K562 (cell line): ENCODE data around the gene VPS33B. TPM values are rescaled to one million over a fixed set of nuclear protein-coding genes. Genes with fewer than 3 reads are reported as not detected.
A peak's percentile ranks its signal among the peaks of the same experiment; 100 is the strongest.

Source experiments
- CBX8 ChIP-seq: fragments of 200-600 bp; sonication (generic); IDR thresholded peaks from 2 replicates; pipeline ENCODE4 v1.6.1; 2012; ENCODE audit warnings: borderline replicate concordance, mixed run types, low read depth, mild to moderate bottlenecking, moderate library complexity, mixed read lengths, low read length, control low read depth, inconsistent platforms; ENCODE audit not compliant: poor library complexity, severe bottlenecking; ENCODE audit errors: extremely low read depth
- CHD1 ChIP-seq: fragments of 200-600 bp; sonication (generic); IDR thresholded peaks from one replicate; pipeline ENCODE4 v1.6.1; 2012; ENCODE audit warnings: mild to moderate bottlenecking, moderate library complexity, low read length, inconsistent platforms
- CHD4 ChIP-seq: fragments of 200-600 bp; sonication (generic); IDR thresholded peaks from 3 replicates; pipeline ENCODE4 v1.6.1; 2012; ENCODE audit warnings: low read depth, mild to moderate bottlenecking, mixed read lengths, low read length, inconsistent platforms; ENCODE audit not compliant: insufficient read depth, insufficient replicate concordance, poor library complexity, severe bottlenecking
- CREB1 ChIP-seq, 2 experiments: sonication (generic) in 1 of 2; formaldehyde crosslinking in 1 of 2; IDR thresholded peaks; 2 replicates each; pipeline versions ENCODE4 v1.6.1 to v1.8.0; 2012 to 2022; ENCODE audit warnings: inconsistent platforms in 1 of 2, mild to moderate bottlenecking in 1 of 2, missing genetic modification reagents in 1 of 2, moderate library complexity in 1 of 2
- ESRRA ChIP-seq: fragments of 450-650 bp; IDR thresholded peaks from 2 replicates; pipeline ENCODE4 v1.6.1; 2014; ENCODE audit warnings: low read depth, mild to moderate bottlenecking, moderate library complexity, borderline replicate concordance
- ETS2 ChIP-seq: IDR thresholded peaks from 2 replicates; pipeline ENCODE4 v1.6.1; 2016; ENCODE audit warnings: borderline replicate concordance, missing genetic modification characterization, mild to moderate bottlenecking, moderate library complexity, missing compliant biosample characterization; ENCODE audit not compliant: poor library complexity, severe bottlenecking
- IFI16 ChIP-seq: fragments of 250-450 bp; sonication (Bioruptor Pico); IDR thresholded peaks from 2 replicates; pipeline ENCODE4 v2.1.2; 2022; ENCODE audit warnings: mild to moderate bottlenecking, inconsistent platforms
- KAT7 ChIP-seq: sonication (generic); formaldehyde crosslinking; IDR thresholded peaks from 2 replicates; pipeline ENCODE4 v1.8.0; 2022; ENCODE audit warnings: missing genetic modification reagents, mild to moderate bottlenecking, borderline replicate concordance
- NONO ChIP-seq, 2 experiments: fragments of 200-400 bp in 1 of 2; fragments of 450-650 bp in 1 of 2; formaldehyde crosslinking in 1 of 2; IDR thresholded peaks; 2 replicates each; pipeline ENCODE4 v1.6.1; 2017; ENCODE audit warnings: low read depth in 2 of 2, mild to moderate bottlenecking in 2 of 2, moderate library complexity in 2 of 2, low read length in 1 of 2
- ZNF23 ChIP-seq: fragments of 250-450 bp; sonication (Bioruptor Pico); IDR thresholded peaks from 2 replicates; pipeline ENCODE4 v1.4.0; 2020; ENCODE audit warnings: mild to moderate bottlenecking
- ZNF79 ChIP-seq: fragments of 250-450 bp; sonication (Bioruptor Pico); IDR thresholded peaks from 2 replicates; pipeline ENCODE4 v1.4.0; 2020; ENCODE audit warnings: low read depth, mild to moderate bottlenecking, moderate library complexity
- polyA plus RNA-seq, 8 experiments: library from polyadenylated mRNA; depleted of rRNA in 4 of 8; stranded (reverse) in 5 of 8; unstranded in 3 of 8; fragments of >200 nt; fragmentation: Nextera tagmentation in 2 of 8; fragmentation: Illumina TruSeq in 1 of 8; extraction: Ambion mirVana in 2 of 8; extraction: Trizol in 1 of 8; gene quantifications; 2 replicates each; pipeline versions ENCODE4 v1.2.1 to v1.2.3, GENCODE V29; 2011 to 2014; ENCODE audit warnings: inconsistent platforms in 1 of 8, missing spikeins in 1 of 8
- total RNA-seq, 7 experiments: library from RNA; depleted of rRNA in 6 of 7; stranded (reverse); fragments of >200 nt in 6 of 7; fragmentation: Illumina TruSeq in 2 of 7; extraction: Trizol in 2 of 7; gene quantifications; 2 replicates each; pipeline versions ENCODE4 v1.2.1 to v1.2.3, GENCODE V29; 2011 to 2021; ENCODE audit warnings: low replicate concordance in 1 of 7
- TF ChIP-seq, protein P1 (sequence below): IDR thresholded peaks from 2 replicates; pipeline ENCODE4 v1.6.1; 2012; ENCODE audit warnings: low read depth, low read length, improper control_type of control experiment, borderline replicate concordance
- TF ChIP-seq, protein P2 (sequence below): sonication (generic); formaldehyde crosslinking; IDR thresholded peaks from 2 replicates; pipeline ENCODE4 v1.9.0; 2022; ENCODE audit warnings: mild to moderate bottlenecking, missing genetic modification reagents
- TF ChIP-seq, protein P3 (sequence below), 2 experiments: fragments of 450-650 bp in 1 of 2; sonication (generic) in 1 of 2; formaldehyde crosslinking; conservative IDR thresholded peaks; 2 replicates each; pipeline versions ENCODE4 v1.4.0 to v1.8.1; 2020 to 2022; ENCODE audit warnings: mild to moderate bottlenecking in 1 of 2, missing genetic modification reagents in 1 of 2
- TF ChIP-seq, protein P4 (sequence below): fragments of 250-450 bp; sonication (Bioruptor Pico); IDR thresholded peaks from 2 replicates; pipeline ENCODE4 v1.5.0; 2021
- TF ChIP-seq, protein P5 (sequence below): sonication (generic); formaldehyde crosslinking; IDR thresholded peaks from 2 replicates; pipeline ENCODE4 v1.8.1; 2023; ENCODE audit warnings: mild to moderate bottlenecking, missing genetic modification reagents

Gene VPS33B
- total and polyA plus RNA-seq, 9 of the 15 experiments (the other 6 are each of a cell fraction or from before 2014, with no cell fraction given), result 9.4 to 25.5 (median 14.8) TPM

DNA sequence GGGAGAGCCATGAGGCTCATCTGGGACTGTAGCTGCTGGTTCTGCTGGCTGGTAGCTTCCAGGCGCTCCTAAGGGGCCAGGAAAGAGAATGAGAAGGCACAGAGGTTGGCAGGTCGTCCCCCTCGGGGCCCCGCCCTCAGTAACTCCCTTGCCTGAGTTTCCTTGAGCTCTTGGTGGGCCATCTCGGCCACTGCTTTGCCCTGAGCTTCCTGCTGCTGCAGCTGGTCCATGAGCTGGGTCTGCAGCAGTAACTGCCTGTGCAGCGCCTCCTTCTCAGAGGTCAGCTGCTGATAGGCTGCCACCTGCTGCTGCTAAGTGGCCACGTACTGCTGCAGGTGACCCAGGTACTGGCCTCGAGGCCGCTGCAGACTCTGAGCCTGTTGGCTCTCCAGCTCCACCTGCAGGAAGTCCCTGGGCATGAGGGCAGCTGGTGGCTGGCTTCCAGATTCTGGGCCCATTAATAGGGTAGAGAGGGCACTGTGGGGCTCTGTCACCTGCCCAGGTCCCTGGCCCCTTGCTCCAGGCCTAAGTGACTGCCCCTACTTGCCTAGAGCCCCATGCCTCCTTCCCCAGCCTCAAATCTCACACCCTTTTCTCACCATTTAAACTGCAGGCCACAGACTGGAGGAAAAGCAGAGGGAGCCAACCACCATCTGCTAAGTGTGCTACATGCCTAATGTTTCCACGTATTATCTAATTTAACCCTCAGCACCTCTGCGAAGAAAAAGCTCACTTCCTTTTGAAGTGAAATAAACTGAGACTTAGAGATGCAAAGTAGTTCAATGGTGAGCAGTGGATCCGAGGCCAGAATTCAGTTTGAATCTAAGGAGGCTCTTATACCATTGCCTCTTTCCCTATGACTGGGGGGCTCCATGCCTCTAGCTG is 10.8 kb upstream of the VPS33B start (continued):
- no peak for TF ChIP-seq CREB1 (IDR thresholded peaks at IDR 0.05)
- peak; percentile 55; the same call in 1 of the 2 replicates for TF ChIP-seq CREB1 (CRISPR knock-in tag; IDR thresholded peaks at IDR 0.05)
- TF ChIP-seq, protein P1, sequence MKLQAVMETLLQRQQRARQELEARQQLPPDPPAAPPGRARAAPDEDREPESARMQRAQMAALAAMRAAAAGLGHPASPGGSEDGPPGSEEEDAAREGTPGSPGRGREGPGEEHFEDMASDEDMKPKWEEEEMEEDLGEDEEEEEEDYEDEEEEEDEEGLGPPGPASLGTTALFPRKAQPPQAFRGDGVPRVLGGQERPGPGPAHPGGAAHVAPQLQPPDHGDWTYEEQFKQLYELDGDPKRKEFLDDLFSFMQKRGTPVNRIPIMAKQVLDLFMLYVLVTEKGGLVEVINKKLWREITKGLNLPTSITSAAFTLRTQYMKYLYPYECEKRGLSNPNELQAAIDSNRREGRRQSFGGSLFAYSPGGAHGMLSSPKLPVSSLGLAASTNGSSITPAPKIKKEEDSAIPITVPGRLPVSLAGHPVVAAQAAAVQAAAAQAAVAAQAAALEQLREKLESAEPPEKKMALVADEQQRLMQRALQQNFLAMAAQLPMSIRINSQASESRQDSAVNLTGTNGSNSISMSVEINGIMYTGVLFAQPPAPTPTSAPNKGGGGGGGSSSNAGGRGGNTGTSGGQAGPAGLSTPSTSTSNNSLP, result no peak
- TF ChIP-seq CBX8, result no peak
- TF ChIP-seq, protein P2, sequence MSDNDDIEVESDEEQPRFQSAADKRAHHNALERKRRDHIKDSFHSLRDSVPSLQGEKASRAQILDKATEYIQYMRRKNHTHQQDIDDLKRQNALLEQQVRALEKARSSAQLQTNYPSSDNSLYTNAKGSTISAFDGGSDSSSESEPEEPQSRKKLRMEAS (CRISPR knock-in tag), result peak; percentile 80
- no peak for TF ChIP-seq ZNF79 (CRISPR knock-in tag)
- TF ChIP-seq, protein P3, sequence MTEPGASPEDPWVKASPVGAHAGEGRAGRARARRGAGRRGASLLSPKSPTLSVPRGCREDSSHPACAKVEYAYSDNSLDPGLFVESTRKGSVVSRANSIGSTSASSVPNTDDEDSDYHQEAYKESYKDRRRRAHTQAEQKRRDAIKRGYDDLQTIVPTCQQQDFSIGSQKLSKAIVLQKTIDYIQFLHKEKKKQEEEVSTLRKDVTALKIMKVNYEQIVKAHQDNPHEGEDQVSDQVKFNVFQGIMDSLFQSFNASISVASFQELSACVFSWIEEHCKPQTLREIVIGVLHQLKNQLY (CRISPR knock-in tag; conservative IDR thresholded peaks at IDR 0.05), result no peak
- no peak for TF ChIP-seq ZNF23 (CRISPR knock-in tag)
- TF ChIP-seq CHD1, result no peak
- TF ChIP-seq ETS2 (tag), result no peak
- TF ChIP-seq, protein P4, sequence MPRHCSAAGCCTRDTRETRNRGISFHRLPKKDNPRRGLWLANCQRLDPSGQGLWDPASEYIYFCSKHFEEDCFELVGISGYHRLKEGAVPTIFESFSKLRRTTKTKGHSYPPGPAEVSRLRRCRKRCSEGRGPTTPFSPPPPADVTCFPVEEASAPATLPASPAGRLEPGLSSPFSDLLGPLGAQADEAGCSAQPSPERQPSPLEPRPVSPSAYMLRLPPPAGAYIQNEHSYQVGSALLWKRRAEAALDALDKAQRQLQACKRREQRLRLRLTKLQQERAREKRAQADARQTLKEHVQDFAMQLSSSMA (CRISPR knock-in tag), result no peak
- TF ChIP-seq IFI16 (CRISPR knock-in tag), result no peak
- peak; percentile 50; the same call in 1 of the 2 replicates for TF ChIP-seq ESRRA
- TF ChIP-seq CHD4, result no peak
- TF ChIP-seq, protein P5, sequence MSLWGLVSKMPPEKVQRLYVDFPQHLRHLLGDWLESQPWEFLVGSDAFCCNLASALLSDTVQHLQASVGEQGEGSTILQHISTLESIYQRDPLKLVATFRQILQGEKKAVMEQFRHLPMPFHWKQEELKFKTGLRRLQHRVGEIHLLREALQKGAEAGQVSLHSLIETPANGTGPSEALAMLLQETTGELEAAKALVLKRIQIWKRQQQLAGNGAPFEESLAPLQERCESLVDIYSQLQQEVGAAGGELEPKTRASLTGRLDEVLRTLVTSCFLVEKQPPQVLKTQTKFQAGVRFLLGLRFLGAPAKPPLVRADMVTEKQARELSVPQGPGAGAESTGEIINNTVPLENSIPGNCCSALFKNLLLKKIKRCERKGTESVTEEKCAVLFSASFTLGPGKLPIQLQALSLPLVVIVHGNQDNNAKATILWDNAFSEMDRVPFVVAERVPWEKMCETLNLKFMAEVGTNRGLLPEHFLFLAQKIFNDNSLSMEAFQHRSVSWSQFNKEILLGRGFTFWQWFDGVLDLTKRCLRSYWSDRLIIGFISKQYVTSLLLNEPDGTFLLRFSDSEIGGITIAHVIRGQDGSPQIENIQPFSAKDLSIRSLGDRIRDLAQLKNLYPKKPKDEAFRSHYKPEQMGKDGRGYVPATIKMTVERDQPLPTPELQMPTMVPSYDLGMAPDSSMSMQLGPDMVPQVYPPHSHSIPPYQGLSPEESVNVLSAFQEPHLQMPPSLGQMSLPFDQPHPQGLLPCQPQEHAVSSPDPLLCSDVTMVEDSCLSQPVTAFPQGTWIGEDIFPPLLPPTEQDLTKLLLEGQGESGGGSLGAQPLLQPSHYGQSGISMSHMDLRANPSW (CRISPR knock-in tag), result no peak
- no peak for TF ChIP-seq NONO (IDR thresholded peaks at IDR 0.05; ENCODE audit: low read depth in 2 of 2, low read length in 1 of 2)
- TF ChIP-seq KAT7, result peak; percentile 41; the same call in 1 of the 2 replicates
